HG02943 (cell line): Measurements from ENCODE around the gene SPSB2.
"Not testable (repeated sequence)": the region's sequence is repeated elsewhere in the genome, so short reads cannot be mapped to it uniquely, and the experiment has no call there.

Experiments used
- ATAC-seq: cut with Tn5 transposase; IDR thresholded peaks from one replicate; pipeline ENCODE4 v1.9.1; 2021; ENCODE audit warnings: mild to moderate bottlenecking, low read depth, moderate library complexity; ENCODE audit not compliant: unreplicated experiment

The SPSB2 gene, protein sequence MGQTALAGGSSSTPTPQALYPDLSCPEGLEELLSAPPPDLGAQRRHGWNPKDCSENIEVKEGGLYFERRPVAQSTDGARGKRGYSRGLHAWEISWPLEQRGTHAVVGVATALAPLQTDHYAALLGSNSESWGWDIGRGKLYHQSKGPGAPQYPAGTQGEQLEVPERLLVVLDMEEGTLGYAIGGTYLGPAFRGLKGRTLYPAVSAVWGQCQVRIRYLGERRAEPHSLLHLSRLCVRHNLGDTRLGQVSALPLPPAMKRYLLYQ

DNA sequence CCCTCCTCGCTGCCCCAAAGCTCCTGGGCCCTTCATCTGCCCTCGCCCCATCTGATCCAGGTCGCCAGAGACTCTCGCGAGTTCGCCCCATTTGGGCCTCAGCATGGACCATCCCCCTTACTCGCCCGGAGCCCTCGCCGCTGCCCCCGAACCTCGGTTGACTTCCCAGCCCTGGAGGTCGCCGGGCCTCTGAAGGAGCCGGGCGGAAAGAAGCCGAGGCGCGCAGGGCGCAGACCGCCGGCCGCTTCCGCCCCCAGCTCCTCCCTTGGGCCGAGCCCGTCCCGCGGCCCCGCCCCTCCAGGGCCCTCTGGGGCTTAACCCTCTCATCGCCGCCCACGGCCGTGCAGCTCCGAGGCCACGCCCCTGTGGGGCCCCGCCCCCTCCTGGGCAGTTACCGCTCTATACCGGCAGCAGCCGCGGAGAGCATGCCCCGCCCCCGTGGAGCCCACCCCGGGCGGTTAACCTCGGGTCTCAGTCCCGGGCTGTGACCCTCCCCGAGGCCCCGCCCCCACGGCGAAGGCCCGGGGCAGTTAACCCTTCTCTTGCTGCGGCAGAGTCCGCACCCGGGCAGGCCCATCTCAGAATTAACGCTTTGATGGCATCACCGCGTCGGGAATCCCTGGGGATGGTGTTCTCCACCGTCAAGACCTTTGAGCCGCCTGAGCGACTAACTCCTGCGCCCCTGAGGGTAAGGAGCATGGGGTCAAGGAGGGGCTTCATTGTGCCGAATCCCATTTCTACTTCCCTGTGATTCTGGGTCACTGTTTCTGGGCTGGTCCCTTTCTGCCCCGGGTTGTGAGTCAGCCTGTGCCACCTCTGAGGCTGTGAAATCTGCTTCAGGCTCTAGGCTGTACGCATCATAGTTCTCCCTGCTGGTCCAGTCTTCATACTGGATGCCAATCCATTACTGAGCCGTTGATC, at the start of gene SPSB2:
Gene SPSB2, minus strand, starts transcription at position 210 of the 921 bp plus-strand sequence. CDS start 402 bp downstream, outside the sequence.
- ATAC-seq: peak; percentile 72

- no peak for ATAC-seq
These were observed 49.2 kb upstream of the SPSB2 start for GRCh38 chr12:6921996-6922946.

DNA sequence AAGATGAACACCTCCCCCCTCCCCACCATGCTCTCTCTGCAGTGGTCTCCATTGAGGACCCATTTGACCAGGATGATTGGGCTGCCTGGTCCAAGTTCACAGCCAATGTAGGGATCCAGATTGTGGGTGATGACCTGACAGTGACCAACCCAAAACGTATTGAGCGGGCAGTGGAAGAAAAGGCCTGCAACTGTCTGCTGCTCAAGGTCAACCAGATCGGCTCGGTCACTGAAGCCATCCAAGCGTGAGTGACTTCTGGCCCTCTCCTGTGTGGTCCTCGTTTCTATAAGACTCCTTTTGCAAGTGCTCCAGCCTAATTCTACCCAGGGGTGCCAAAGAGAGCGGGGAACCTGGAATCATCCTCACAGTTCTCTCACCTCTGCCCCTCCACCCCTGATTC, 48.4 kb upstream of the SPSB2 start:
- ATAC-seq: no peak

GRCh38 chr12:6919588-6919987, 46.5 kb upstream of the SPSB2 start:
- no peak for ATAC-seq

- no peak for ATAC-seq
These were observed 44.6 kb upstream of the SPSB2 start for GRCh38 chr12:6917491-6918231.

GRCh38 chr12:6916426-6917200, 43.5 kb upstream of the SPSB2 start:
- ATAC-seq: no peak

GRCh38 chr12:6915789-6916285, 42.7 kb upstream of the SPSB2 start:
- ATAC-seq: no peak

GRCh38 chr12:6914947-6915788, 42.1 kb upstream of the SPSB2 start:
- peak; percentile 14 for ATAC-seq

DNA sequence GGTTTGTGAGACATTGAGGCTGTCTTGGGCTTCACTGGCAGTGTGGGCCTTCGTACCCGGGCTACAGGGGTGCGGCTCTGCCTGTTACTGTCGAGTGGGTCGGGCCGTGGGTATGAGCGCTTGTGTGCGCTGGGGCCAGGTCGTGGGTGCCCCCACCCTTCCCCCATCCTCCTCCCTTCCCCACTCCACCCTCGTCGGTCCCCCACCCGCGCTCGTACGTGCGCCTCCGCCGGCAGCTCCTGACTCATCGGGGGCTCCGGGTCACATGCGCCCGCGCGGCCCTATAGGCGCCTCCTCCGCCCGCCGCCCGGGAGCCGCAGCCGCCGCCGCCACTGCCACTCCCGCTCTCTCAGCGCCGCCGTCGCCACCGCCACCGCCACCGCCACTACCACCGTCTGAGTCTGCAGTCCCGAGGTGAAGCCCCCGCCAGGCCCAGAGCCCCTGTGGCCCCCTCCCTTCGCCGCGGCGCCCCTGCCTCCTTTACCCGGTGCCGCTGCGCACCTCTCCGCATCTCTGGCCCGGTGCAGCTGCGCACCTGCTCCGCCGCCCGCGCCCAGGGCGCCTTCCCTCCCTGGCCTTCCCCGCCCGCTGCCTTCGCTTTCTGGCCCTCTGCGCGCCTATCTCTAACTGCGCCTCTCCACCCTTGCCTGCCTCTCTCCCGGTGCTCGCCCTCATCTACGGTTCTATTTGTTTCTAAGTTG, 41.3 kb upstream of the SPSB2 start, which contains the start of gene ENO2:
Gene ENO2, plus strand, starts transcription at position 335 of the 701 bp plus-strand sequence. CDS start 1,253 bp downstream, outside the sequence.
- peak; percentile 56 for ATAC-seq

DNA sequence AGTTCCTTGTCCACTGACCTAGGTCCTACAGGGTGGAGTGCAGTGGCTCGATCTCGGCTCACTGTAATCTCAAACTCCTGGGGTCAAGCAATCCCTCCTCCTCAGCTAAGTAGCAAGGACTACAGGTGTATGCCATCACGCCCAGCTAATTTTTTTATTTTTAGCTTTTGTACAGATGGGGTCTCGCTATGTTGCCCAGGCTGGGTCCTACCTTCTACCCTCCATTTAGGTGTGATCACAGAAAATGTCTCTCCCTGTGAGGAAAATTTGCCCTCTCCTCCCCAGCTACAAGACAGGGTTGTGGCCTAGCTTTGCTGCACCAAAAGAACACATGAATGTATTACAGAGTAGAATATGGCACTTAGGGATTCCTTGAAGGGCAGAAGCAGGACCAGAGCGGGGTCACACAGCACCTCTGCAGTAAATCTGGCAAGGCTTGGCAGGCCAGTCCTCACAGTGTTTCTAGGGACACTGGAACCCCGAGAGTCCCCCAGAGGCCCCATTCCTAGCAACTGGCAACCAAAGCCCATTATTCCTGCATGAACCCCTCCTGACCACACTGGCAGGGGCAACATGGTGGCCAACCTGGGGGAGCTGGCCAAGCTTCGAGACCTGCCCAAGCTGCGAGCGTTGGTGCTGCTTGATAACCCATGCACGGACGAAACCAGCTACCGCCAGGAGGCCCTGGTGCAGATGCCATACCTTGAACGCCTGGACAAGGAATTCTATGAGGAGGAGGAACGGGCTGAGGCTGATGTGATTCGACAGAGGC, 39.2 kb upstream of the SPSB2 start:
- no peak for ATAC-seq

- no peak for ATAC-seq
These were observed 36.5 kb upstream of the SPSB2 start for GRCh38 chr12:6909421-6910145.

DNA sequence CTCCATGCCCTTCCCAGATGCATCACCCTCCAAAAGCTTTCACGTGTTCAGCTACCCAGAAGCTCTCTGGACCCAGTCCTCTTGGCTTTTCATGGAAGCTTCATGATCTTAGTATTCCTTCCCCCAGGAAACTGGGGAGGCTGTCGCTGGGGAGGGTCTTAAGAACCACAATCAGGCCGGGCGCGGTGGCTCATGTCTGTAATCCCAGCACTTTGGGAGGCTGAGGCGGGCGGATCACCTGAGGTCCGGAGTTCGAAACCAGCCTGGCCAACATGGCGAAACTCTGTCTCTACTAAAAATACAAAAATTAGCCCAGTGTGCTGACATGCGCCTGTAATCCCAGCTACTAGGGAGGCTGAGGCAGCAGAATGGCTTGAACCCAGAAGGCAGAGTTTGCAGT, 35.0 kb upstream of the SPSB2 start:
- ATAC-seq: not testable (repeated sequence)

DNA sequence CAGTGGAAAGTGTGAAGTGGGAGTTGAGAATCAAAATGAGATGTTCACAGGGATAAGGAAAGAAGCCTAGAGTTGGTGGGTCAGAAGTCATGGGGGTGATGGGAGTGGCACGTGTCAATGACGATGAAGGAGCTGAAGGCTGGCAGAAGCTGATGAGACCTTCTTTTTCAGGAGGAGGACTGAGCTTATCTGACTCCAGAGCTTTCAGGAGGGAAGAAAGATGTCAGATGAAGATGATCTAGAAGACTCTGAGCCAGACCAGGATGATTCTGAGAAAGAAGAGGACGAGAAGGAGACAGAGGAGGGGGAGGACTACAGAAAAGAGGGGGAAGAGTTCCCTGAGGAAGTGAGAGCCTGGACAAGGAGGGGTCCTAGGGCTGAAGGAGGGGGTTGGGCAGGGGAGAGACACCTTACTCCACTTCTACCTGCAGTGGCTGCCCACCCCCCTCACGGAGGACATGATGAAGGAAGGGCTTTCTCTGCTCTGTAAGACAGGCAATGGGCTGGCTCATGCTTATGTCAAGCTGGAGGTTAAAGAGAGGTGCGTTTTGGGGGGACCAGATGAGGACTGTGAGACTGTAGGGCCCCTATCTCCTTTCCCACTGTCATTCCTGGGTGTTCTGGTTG, 32.4 kb upstream of the SPSB2 start:
- ATAC-seq: no peak

DNA sequence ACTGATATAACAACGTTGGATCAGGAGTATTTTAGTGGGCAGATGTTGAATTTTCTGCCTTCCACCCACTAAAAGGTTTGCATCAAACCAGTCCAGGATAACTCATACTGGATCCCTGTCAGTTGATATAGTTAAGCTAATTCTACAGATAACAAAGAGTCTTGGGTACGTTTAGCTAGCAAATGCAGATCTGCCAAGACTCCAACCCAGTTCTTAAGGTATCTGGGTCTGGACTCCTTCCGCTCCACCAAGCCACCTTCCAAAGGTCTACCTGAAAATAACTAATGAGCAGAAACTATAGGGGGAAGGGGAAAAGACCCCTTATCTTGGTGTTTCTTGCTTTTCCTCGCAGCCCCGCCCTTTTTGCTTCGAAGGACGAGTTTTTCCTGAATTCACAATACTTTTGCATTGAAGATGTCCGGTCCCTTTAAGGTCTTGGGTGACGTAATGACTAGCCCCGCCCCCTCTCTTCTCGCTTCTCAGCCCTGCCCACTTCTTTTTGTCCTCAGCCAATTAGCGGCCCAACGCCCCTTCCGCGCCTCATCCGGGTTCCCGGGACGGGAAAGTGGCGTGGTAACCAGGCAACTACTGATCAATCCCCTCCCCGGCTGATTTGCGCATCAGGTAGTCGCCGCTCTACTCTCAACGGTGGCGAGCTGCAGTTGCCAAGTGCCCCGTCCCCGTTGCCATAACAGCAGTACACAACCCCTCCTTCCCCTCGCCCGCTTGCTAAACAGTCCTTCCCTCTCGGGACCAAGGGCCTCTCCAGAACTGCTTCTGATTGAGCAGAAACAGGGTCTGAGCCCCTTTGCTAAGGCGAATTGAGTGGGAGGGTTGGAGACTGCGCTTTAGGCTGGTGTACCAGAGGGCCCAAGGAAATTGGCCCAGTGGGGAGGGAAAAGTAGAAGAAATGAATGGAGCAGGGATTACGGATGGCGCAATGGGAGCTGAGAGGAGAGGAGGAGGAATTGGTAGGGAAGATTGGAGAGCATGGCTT, 31.5 kb upstream of the SPSB2 start, which contains the start of gene LRRC23:
Gene LRRC23, plus strand, starts transcription at position 543 of the 997 bp plus-strand sequence. CDS start 812 bp downstream, outside the sequence.
- ATAC-seq: peak; percentile 81
